PFSK-1 (cell line): ENCODE data around the gene GSDME.

ENCODE experiments used
- FOXP2 ChIP-seq: optimal IDR thresholded peaks from 2 replicates; pipeline ENCODE3; 2011; ENCODE audit warnings: borderline replicate concordance, control low read depth, inconsistent platforms; ENCODE audit not compliant: insufficient read depth; ENCODE audit errors: extremely low read length, extremely low read depth
- POLR2AphosphoS5 ChIP-seq: IDR thresholded peaks from 2 replicates; pipeline ENCODE4 v1.6.1; 2012; ENCODE audit warnings: low read depth, mild to moderate bottlenecking, control low read depth, low read length, moderate library complexity
- SIN3A ChIP-seq: IDR thresholded peaks from 2 replicates; pipeline ENCODE4 v1.6.1; 2012; ENCODE audit warnings: mild to moderate bottlenecking, low read length, moderate library complexity, borderline replicate concordance; ENCODE audit not compliant: insufficient read depth
- TAF1 ChIP-seq: IDR thresholded peaks from 2 replicates; pipeline ENCODE4 v1.6.1; 2012; ENCODE audit warnings: low read length, control low read depth, borderline replicate concordance; ENCODE audit not compliant: insufficient read depth
- TF ChIP-seq, protein P1 (sequence below), 2 experiments: IDR thresholded peaks; 2 replicates each; pipeline versions ENCODE4 v1.6.1 to v1.8.0; 2011 to 2012; ENCODE audit warnings: low read depth in 2 of 2, low read length in 2 of 2, control low read depth in 1 of 2, inconsistent platforms in 1 of 2, mild to moderate bottlenecking in 1 of 2, moderate library complexity in 1 of 2; ENCODE audit not compliant: insufficient read depth in 1 of 2

Gene GSDME

DNA sequence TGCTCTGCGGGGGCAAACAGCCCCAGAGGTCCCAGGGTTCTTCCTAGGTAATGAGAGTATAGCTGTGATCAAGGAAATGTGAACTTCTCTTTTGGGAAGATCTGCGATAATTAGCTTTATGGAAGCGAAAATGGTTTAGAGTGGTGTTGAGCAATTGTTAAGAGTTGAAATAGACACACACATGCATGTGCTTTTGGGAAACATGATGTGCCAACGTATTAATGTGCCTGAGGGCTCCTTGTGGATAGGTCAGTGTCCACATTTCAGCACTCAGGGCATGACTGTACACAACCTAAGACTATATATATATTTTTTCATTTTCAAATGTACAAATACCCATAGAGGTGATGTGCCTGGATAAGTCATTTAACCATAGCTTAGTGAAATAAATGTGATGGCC lies 67.0 kb downstream of the GSDME start:
- TF ChIP-seq FOXP2, result no peak
- no peak for TF ChIP-seq POLR2AphosphoS5
- TF ChIP-seq SIN3A, result no peak
- TF ChIP-seq TAF1, result no peak
- TF ChIP-seq, protein P1, sequence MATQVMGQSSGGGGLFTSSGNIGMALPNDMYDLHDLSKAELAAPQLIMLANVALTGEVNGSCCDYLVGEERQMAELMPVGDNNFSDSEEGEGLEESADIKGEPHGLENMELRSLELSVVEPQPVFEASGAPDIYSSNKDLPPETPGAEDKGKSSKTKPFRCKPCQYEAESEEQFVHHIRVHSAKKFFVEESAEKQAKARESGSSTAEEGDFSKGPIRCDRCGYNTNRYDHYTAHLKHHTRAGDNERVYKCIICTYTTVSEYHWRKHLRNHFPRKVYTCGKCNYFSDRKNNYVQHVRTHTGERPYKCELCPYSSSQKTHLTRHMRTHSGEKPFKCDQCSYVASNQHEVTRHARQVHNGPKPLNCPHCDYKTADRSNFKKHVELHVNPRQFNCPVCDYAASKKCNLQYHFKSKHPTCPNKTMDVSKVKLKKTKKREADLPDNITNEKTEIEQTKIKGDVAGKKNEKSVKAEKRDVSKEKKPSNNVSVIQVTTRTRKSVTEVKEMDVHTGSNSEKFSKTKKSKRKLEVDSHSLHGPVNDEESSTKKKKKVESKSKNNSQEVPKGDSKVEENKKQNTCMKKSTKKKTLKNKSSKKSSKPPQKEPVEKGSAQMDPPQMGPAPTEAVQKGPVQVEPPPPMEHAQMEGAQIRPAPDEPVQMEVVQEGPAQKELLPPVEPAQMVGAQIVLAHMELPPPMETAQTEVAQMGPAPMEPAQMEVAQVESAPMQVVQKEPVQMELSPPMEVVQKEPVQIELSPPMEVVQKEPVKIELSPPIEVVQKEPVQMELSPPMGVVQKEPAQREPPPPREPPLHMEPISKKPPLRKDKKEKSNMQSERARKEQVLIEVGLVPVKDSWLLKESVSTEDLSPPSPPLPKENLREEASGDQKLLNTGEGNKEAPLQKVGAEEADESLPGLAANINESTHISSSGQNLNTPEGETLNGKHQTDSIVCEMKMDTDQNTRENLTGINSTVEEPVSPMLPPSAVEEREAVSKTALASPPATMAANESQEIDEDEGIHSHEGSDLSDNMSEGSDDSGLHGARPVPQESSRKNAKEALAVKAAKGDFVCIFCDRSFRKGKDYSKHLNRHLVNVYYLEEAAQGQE (IDR thresholded peaks at IDR 0.05; ENCODE audit: insufficient read depth in 1 of 2, low read depth in 2 of 2, low read length in 2 of 2), result no peak

DNA sequence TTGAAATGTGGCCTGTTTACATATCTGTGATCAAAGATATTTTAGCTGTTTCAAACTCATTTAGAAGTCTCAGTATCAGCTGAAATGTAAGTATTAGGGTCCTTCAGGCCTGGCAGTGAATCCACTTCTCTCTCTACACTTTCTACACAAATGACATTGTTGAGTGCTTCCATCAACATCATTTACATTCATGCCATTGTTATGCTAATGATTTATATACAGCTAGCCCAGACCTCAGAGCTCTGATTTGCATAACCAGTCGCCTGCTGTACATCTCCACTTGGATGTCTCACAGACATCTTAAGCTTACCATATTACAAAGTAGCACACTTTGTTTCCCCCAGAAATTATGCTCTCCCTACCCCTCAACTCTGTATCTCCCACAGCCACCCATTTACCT lies 71.6 kb downstream of the GSDME start:
- TF ChIP-seq SIN3A (no peak), POLR2AphosphoS5 (no peak), FOXP2 (no peak)
- TF ChIP-seq, protein P1 (IDR thresholded peaks at IDR 0.05; ENCODE audit: insufficient read depth in 1 of 2, low read depth in 2 of 2, low read length in 2 of 2), result no peak

DNA sequence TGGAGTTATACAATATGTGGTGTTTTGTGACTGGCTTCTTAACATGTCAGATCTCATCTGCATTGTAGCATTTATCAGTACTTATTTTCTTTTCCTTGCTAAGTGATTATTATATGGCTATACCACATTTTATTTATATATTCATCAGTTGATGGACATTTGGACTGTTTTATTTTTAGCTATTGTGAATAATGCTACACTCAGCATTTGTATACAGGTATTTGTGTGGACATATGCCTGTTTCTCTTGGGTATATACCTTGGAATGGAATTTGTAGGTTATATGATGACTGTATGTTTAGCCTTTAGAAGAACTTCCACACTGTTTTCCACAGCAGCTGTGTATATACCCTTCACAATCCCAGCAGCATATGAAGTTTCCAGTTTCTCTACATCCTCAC lies 86.5 kb downstream of the GSDME start:
- TF ChIP-seq, protein P1 (IDR thresholded peaks at IDR 0.05; ENCODE audit: insufficient read depth in 1 of 2, low read depth in 2 of 2, low read length in 2 of 2), result no peak
- TF ChIP-seq FOXP2, result no peak
- TF ChIP-seq SIN3A, result no peak
- TF ChIP-seq TAF1, result no peak
- TF ChIP-seq POLR2AphosphoS5, result no peak

DNA sequence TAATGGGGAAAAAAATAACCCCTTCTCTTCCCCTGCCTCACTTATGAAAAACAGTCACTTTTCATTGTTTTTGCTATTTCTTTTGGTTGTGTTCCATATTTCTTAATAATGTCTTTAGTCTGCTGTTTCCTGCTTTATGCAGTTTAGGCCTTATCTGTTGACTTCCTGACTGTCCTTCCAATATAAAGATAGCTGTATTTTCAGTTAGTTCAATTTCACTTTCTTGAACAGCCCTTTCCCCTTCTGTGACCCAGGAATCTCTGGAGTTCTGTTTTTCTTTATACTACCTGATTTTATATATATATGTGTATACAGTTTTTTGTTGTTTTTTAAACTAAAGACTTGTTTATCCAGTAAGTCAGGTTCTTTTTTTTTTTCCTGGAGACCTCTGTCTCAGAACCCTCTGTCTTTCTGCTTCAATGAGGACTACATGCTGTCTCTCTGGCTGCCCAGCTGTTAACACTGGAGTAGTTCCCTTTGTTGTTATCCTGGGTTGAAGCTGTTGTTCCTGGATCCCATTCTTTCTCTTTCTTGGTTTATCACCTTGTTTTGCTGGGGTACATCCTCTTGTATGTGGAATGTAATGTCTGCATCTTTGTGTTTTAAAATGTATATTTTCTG lies 87.2 kb downstream of the GSDME start:
- TF ChIP-seq FOXP2 (no peak), POLR2AphosphoS5 (no peak), TAF1 (no peak), SIN3A (no peak)
- TF ChIP-seq, protein P1 (IDR thresholded peaks at IDR 0.05; ENCODE audit: insufficient read depth in 1 of 2, low read depth in 2 of 2, low read length in 2 of 2), result no peak
